Fibroblast of the aortic adventitia (primary cell): Measurements from ENCODE around the gene GRB7. TPM values are rescaled to one million over a fixed set of nuclear protein-coding genes. Genes with fewer than 3 reads are reported as not detected.

Source experiments
- DNase-seq: peaks from one replicate; pipeline ENCODE4 v3.0.0-alpha.2; 2010; ENCODE audit warnings: low read depth
- H3K4me3 ChIP-seq: 2 replicates; pipeline ENCODE4 v1.5.1; 2011; ENCODE audit warnings: low read depth, mild to moderate bottlenecking, control low read depth, low read length, moderate library complexity
- CTCF ChIP-seq: IDR thresholded peaks from 2 replicates; pipeline ENCODE4 v1.5.1; 2011; ENCODE audit warnings: mild to moderate bottlenecking, low read length, control low read depth, inconsistent platforms; ENCODE audit not compliant: insufficient read depth
- total RNA-seq: library from RNA; depleted of rRNA; stranded (reverse); fragments of >200 nt; gene quantifications from 2 replicates; pipeline ENCODE4 v1.2.3, GENCODE V29; 2012; ENCODE audit warnings: low replicate concordance

The GRB7 gene
- total RNA-seq, 1 donor, result 1.7 TPM

- DNase-seq, result no peak
- no peak overlapping the region for H3K4me3 ChIP-seq
- TF ChIP-seq CTCF, result no peak
Observed at GRCh38 chr17:39765175-39765574, 27.4 kb downstream of the GRB7 start.

DNA sequence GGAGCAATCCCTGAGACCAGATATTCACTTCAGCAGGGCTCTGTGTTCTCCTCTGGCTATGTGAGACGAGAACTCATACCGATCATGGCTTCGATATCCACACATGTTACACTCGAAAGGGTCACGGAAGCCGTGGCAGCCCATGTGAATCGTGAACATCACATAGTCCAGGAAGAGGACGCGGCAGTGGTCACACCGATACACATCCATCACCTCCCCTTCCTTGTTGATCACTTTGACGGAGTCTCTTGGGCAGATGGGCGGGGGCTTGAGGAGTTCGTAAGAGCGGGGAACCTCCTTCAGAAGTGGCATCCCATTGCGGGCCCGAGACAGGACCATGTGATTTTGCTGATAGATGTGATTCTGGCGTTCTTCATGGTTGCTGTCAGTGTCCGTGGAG lies 28.0 kb downstream of the GRB7 start:
- DNase-seq, result no peak
- H3K4me3 ChIP-seq, result no peak overlapping the region
- TF ChIP-seq CTCF, result no peak

DNA sequence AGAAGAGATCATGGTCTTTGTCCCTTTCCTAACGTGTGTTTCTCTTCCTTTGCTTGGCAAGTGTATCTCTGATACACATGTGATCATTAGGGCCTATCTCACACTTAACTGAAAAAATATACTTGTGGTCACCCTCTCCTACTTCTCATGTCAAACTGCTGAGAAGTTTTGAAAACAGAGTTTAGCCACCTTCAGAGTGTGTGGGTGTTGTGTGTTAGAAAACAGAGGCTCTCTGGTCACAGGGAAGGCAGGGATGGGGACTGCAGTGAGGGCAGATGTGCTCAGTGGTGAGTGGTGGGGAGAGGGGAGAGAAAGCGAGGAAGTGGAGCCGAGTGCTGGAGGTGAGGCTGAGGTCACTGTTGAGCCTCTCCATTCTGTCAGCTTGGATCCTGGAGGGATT lies 29.4 kb downstream of the GRB7 start:
- TF ChIP-seq CTCF, result no peak
- H3K4me3 ChIP-seq, result no peak overlapping the region
- DNase-seq, result no peak

GRCh38 chr17:39769974-39770587 lies 32.3 kb downstream of the GRB7 start:
- peak; percentile 56 for DNase-seq
- TF ChIP-seq CTCF, result no peak
- H3K4me3 ChIP-seq, result no peak overlapping the region

DNA sequence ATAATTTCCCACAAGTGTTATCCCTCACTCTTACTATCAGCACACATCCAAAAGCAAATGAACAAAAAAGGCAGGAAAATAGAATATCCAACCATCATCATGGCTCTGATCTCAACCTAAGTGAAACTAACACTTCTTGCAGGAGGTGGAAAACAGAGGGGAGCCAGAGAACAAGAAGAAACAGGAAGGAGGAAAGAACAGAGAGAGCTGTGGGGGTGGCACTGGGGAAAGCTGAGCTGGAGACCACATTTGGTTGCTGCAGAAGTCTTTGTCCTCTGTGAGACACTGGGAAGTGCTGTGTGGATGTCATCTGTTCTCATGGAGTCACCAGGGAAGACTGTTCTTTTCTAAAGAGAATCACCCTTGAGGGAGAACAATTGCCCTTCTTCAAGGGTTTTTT lies 34.7 kb downstream of the GRB7 start:
- DNase-seq, result no peak
- no peak for TF ChIP-seq CTCF
- H3K4me3 ChIP-seq, result no peak overlapping the region

DNA sequence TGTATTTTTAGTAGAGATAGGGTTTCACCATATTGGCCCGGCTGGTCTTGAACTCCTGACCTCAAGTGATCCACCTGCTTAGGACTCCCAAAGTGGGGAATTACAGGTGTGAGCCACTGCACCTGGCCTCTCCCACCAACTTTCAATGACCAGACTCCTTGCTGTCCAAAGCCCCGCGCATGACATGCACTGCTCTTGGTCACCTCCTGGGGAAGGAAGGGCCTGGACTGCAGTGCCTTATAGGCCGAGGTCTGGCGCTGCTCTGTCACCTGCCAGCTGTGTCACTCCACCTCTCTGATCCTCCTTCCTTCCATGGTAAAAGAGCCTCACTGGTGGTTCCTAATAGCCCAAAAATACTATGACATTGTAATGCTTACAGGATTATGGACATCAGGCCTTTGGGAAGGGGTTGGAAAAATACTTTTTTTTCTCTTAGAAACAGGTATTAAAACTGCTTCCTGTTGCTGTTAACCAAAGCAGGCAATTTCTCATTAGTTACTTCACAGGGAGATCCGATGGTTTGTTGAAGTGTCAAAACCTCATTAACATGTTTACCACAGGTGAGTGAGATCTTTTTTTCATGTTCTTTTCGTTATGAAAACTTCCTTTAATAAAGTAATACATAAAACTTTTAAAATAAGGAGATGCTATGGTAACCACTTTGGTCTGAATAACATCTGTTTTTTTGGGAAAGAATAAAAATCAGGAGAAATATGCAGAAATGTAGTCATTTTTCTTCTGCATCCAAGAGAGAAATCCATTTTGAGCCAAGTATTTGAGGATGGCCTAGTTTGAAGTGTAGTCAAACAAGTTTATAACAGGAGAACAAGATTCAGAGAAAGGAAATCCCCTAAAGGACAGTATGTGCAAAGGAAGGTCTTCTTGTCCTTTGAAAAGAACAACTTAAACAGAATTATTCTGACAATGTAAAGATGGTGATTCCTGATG lies 35.5 kb downstream of the GRB7 start:
- H3K4me3 ChIP-seq, result no peak overlapping the region
- DNase-seq, result no peak
- TF ChIP-seq CTCF, result no peak

- no peak overlapping the region for H3K4me3 ChIP-seq
- no peak for TF ChIP-seq CTCF
- no peak for DNase-seq
Observed at GRCh38 chr17:39774047-39774446, 36.3 kb downstream of the GRB7 start.
